AG10803 (cell line): ENCODE measurements around the gene RAB40C.

Source experiments
- DNase-seq: peaks from one replicate; pipeline ENCODE4 v3.0.0; 2010; ENCODE audit warnings: low read depth
- H3K4me3 ChIP-seq: 2 replicates; pipeline ENCODE4 v1.5.1; 2011; ENCODE audit warnings: mild to moderate bottlenecking, low read length, control low read depth
- TF ChIP-seq, protein P1 (sequence below): conservative IDR thresholded peaks from 2 replicates; pipeline ENCODE4 v1.5.1; 2011; ENCODE audit warnings: mild to moderate bottlenecking, low read length, control low read depth, inconsistent platforms

Gene RAB40C

DNA sequence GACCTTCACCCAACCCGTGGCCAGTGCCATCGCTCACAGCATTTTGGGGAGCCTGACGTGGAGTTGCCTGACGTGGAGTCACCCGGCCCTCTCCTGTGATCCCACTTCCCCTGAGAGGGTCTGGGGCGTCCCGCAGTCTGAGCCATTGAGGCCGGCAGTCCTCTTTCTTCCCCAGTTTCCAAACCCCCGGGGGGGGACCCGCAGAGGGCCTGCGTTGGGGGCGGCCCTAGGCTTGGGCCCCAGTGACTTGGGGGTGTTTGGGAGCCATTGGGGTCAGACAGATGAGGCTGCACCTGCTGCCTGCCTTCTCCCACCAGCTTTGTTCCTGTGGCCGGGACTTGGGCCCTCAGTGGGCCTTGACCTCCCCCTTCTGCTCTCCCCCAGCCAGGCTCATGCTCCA is 79.8 kb downstream of the RAB40C start:
- TF ChIP-seq, protein P1, sequence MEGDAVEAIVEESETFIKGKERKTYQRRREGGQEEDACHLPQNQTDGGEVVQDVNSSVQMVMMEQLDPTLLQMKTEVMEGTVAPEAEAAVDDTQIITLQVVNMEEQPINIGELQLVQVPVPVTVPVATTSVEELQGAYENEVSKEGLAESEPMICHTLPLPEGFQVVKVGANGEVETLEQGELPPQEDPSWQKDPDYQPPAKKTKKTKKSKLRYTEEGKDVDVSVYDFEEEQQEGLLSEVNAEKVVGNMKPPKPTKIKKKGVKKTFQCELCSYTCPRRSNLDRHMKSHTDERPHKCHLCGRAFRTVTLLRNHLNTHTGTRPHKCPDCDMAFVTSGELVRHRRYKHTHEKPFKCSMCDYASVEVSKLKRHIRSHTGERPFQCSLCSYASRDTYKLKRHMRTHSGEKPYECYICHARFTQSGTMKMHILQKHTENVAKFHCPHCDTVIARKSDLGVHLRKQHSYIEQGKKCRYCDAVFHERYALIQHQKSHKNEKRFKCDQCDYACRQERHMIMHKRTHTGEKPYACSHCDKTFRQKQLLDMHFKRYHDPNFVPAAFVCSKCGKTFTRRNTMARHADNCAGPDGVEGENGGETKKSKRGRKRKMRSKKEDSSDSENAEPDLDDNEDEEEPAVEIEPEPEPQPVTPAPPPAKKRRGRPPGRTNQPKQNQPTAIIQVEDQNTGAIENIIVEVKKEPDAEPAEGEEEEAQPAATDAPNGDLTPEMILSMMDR: no peak
- H3K4me3 ChIP-seq: peak overlapping the region; percentile 74; the same call in 1 of the 2 replicates
- DNase-seq: no peak

DNA sequence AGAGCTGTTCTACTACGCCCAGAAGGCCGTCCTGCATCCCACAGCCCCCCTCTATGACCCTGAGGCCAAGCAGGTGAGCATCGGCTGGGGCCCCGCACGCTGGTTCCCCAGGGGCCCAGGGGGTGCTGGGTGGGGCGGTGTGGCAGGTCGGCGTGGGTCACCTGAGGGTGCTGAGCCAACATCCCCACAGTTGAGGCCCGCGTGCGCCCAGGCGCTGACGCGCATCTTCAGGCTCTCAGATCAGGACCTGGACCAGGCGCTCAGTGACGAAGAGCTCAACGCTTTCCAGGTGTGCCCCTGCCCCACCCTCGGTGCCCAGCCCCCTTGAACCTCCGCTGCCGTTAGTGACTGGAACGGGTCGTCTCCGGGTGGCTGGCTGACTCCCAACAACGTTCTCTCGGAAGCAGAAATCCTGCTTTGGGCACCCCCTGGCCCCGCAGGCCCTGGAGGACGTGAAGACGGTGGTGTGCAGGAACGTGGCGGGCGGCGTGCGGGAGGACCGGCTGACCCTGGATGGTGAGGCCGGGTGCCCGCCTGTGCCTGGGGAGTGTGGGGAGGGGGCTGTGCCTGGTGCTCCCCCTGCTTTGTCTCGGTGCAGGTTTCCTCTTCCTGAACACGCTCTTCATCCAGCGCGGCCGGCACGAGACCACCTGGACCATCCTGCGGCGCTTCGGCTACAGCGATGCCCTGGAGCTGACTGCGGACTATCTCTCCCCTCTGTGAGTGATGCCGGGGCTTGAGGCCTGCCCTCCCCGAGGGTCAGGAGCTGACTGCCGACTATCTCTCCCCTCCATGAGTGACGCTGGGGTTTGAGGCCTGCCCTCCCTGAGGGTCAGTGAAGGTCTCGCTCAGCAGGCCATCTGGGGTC is 80.9 kb downstream of the RAB40C start:
- TF ChIP-seq, protein P1: no peak
- no peak overlapping the region for H3K4me3 ChIP-seq
- DNase-seq: no peak

DNA sequence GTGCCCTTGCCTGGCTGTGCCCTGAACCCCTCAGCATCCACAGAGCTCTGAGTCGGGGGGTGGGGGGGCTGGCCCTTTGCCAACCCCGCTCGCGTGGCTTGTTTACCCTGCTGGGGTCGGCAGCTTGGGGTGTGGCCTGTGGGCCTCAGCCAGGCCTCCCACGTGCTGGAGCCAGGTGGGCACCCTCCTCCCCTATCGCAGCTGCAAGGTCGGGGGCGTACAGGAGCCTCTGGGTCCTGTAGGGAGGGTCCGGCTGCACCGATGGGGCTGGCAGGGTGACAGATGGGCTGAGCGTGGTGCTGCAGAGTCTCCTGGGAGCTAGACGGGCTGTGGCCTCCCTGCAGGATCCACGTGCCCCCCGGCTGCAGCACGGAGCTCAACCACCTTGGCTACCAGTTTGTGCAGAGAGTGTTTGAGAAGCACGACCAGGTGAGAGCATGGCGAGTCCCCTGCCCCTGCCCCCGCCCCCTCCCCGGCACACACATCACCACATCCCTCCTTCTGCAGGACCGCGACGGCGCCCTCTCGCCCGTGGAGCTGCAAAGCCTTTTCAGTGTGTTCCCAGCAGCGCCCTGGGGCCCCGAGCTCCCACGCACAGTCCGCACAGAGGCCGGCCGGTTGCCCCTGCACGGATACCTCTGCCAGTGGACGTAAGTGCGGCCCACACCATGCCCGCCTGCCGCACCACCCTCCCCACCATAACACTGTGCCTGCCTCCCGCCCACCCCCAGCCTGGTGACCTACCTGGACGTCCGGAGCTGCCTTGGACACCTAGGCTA is 81.7 kb downstream of the RAB40C start:
- TF ChIP-seq, protein P1: no peak
- no peak overlapping the region for H3K4me3 ChIP-seq
- no peak for DNase-seq

DNA sequence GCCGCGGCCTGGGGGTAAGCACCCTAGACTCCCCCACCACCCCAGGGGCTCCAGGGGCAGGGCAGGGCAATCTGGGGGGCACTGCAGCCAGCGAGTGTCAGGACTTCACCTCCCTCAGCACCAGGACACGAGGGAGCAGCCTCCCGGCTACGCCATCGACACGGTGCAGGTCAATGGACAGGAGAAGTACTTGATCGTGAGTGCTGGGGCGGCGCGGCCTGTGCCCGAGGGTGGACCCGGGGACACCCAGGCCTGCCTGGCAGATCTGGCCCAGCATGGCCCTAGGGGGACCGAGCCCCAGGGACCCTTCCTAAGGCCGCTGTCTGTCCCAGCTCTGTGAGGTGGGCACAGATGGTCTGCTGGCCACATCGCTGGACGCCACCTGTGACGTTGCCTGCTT is 82.5 kb downstream of the RAB40C start:
- DNase-seq: no peak
- TF ChIP-seq, protein P1: no peak
- H3K4me3 ChIP-seq: no peak overlapping the region

DNA sequence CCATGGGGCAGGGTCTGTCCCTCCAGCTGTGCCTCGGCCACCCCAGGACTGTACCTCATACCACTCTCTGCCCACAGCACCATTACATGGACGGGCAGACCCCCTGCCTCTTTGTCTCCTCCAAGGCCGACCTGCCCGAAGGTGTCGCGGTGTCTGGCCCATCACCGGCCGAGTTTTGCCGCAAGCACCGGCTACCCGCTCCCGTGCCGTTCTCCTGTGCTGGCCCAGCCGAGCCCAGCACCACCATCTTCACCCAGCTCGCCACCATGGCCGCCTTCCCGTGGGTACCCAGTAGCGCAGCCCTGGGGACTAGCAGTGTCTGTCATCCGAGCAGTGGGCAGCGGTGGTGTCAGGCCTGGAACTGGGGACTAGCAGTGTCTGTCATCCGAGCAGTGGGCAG is 83.0 kb downstream of the RAB40C start:
- no peak overlapping the region for H3K4me3 ChIP-seq
- TF ChIP-seq, protein P1: no peak

DNA sequence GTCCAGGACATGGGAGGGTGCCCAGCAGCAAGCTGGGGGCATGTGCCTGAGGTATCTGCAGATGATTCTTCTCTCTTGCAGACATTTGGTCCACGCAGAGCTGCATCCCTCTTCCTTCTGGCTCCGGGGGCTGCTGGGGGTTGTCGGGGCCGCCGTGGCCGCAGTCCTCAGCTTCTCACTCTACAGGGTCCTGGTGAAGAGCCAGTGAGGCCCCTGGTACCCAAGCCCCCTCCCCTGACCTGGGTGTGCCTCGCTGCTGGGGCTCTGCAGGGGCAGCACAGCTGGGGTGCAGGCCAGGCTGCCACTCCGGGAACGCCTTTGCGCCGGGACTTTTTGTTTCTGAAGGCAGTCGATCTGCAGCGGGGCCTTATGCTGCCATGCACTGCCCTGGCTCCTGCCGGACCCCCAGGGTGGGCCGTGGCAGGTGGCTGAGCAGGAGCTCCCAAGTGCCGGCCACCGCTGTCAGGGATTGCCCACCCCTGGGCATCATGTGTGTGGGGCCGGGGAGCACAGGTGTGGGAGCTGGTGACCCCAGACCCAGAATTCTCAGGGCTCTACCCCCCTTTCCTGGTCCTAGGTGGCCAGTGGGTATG is 83.6 kb downstream of the RAB40C start:
- no peak overlapping the region for H3K4me3 ChIP-seq
- DNase-seq: no peak
- TF ChIP-seq, protein P1: no peak

More for the DNA sequence above, 83.0 kb downstream of the RAB40C start:
- no peak for DNase-seq
